Stimulated activated CD4-positive, alpha-beta T cell treated with anti-CD3 and anti-CD28 coated beads, Interleukin-1b, Interleukin-23, amount 100 ng/mL, for 1 hour (primary cell): ENCODE data around the gene CTPS2.

Experiments used
- DNase-seq, 2 donors: peaks; one replicate each; pipeline ENCODE4 v3.0.0-alpha.2; 2020; ENCODE audit warnings: low read depth in 2 of 2

CTPS2 gene

DNA sequence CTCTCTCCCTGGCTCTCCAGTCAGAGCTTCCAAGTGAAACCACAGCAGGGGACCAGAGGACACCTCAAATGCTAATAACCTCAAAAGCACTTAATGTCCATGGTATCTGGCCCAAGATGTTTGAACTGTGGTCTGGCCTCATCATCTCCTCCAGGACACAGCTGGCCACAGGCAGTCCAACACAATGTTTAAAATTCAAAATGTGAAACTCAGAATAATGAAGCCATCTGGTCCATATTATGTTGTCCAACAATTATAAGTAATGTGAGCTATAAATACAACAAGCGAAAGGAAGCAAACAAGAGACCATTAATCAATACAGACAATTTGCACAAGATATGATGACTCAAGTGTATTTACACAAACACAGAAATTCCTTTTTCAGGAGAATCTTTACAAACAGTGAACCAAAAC, 153.3 kb downstream of the CTPS2 start:
- DNase-seq: no peak

DNA sequence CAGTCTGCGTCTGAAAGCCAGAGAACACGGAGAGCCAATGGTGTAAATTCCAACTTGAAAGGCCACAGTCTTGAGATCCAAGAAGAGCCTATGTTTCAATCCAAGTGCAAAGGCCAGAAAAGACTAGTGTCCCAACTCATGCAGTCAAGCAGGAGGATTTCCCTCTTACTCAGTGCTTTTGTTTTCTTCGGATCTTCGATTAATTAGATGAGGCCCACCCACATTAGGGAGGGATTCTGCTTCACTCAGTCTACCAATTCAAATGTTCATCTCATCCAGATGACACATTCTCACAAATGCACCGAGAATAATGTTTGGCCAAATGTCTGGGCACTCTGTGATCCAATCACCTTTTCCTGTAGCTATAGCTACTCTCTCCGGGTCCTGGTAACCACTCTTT, 154.0 kb downstream of the CTPS2 start:
- DNase-seq: no peak

- DNase-seq: no peak
These were observed 159.9 kb downstream of the CTPS2 start for GRCh38 chrX:16552546-16552945.

- no peak for DNase-seq
These were observed 164.8 kb downstream of the CTPS2 start for GRCh38 chrX:16547644-16548043.

GRCh38 chrX:16544969-16545368, 167.5 kb downstream of the CTPS2 start:
- DNase-seq: no peak
